ENCODE measurements around the gene DCHS1.
"Not testable (repeated sequence)": the region's sequence is repeated elsewhere in the genome, so short reads cannot be mapped to it uniquely, and the experiment has no call there.

DCHS1 gene, protein sequence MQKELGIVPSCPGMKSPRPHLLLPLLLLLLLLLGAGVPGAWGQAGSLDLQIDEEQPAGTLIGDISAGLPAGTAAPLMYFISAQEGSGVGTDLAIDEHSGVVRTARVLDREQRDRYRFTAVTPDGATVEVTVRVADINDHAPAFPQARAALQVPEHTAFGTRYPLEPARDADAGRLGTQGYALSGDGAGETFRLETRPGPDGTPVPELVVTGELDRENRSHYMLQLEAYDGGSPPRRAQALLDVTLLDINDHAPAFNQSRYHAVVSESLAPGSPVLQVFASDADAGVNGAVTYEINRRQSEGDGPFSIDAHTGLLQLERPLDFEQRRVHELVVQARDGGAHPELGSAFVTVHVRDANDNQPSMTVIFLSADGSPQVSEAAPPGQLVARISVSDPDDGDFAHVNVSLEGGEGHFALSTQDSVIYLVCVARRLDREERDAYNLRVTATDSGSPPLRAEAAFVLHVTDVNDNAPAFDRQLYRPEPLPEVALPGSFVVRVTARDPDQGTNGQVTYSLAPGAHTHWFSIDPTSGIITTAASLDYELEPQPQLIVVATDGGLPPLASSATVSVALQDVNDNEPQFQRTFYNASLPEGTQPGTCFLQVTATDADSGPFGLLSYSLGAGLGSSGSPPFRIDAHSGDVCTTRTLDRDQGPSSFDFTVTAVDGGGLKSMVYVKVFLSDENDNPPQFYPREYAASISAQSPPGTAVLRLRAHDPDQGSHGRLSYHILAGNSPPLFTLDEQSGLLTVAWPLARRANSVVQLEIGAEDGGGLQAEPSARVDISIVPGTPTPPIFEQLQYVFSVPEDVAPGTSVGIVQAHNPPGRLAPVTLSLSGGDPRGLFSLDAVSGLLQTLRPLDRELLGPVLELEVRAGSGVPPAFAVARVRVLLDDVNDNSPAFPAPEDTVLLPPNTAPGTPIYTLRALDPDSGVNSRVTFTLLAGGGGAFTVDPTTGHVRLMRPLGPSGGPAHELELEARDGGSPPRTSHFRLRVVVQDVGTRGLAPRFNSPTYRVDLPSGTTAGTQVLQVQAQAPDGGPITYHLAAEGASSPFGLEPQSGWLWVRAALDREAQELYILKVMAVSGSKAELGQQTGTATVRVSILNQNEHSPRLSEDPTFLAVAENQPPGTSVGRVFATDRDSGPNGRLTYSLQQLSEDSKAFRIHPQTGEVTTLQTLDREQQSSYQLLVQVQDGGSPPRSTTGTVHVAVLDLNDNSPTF (N-terminal part only)

DNA sequence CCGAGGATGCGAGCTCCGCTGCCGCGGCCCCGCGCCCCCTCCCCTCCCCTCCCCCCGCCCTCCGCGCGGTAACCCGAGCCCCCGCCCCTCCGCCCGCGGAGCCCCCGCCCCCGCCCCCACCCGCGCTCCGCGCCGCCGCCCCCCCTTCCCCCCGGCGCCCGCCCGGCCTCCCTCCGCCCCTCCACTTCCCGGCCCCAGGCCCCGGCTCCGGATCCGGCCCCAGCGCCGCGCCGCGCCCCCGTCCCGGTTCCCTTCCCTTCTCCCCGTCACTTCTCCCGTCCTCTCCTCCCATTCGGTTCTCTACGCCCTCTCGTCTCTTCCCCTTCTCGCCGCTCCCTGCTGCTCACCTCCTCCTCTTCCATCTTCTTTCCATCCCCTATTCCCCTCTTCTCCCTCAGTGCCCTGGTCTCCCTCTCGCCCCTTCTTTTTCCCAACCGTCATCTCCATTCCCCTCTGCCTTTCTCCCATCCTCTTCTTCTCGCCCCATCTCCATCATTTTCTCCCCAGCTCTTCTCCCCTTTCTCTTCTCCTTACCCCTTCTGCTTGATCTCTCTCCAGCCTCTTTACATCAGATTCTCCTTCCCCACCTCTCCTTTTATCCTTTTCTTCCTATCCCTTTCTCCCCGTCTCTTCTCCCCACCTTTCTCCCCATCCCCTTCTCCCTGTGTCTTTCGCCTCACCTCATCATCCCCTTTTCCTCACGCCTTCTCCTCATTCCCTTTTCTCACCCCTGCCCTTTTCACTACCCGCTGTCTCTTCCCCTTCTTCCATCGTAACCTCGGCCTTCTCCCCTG, at the start of gene DCHS1:
Gene DCHS1, minus strand, starts transcription at position 20 of the 794 bp plus-strand sequence. CDS start 14,196 bp downstream, outside the sequence.
- Histone ChIP-seq H3K4me1 (ENCODE audit: control insufficient read depth in 2 of 2, insufficient read depth in 2 of 2, low read length in 2 of 2) (peaks cover 0 to 4% of the 10 kb centered on the region in 2 donors), H3K27ac (ENCODE audit: low read depth in 2 of 2, low read length in 2 of 2) (peak within 1 kb of the TSS; percentile 41 to 53), H3K36me3 (ENCODE audit: control insufficient read depth in 2 of 2, insufficient read depth in 2 of 2, low read length in 2 of 2) (no peaks in the 10 kb centered on the region), H3K9ac (ENCODE audit: low read depth in 1 of 2, low read length in 2 of 2) (peak within 1 kb of the TSS; percentile 38 to 63), H3K9me3 (ENCODE audit: control insufficient read depth in 2 of 2, low read length in 2 of 2) (no peaks in the 10 kb centered on the region), H3K4me3 (ENCODE audit: low read length in 2 of 2) (peak within 1 kb of the TSS; percentile 49 to 66), H3K27me3 (ENCODE audit: control insufficient read depth in 2 of 2, insufficient read depth in 2 of 2, low read length in 2 of 2) (peaks cover 23 to 29% of the 10 kb centered on the region in 2 donors)

DNA sequence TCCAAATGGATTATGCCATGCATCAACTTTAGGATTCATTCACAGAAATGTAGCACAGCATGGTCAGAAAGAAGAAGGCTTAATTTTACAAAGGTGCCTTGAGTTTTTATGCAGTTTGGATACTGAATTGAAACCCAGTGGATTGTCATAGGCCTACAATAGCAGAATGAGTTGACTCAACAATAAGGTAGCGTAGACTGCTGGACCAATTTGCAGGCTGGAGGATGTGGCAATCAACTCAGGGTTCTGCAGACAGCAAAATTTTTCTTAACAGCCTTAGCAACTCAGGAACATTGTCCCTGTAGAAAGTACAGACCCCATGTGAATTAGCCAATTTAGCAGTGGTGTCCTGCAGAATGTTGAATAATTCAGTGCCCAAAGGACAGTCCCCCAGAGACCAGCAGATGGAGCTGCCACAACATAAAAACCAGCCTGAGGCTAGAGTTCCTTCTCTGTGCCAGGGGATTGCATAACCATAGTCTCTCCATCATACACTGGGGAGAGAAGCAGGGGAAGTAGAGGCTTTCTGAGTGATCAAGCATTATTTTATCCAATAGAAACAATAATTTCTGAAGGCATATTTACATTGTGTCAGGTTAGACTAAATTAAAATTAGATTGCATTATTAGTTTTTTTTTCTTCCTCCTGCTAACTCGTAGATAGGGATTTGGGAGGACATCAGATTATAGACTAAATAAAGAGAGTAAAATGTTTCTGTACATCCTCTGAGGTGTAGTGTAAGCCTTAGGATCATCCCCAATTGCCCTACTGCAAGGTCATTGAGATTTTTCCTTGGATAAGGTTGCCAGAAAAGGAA, 47.8 kb upstream of the DCHS1 start:
- H3K9me3 ChIP-seq (ENCODE audit: control insufficient read depth in 2 of 2, low read length in 2 of 2), result no peaks in the 10 kb centered on the region
- no peak overlapping the region for H3K4me3 ChIP-seq (ENCODE audit: low read length in 2 of 2)
- H3K27me3 ChIP-seq (ENCODE audit: control insufficient read depth in 2 of 2, insufficient read depth in 2 of 2, low read length in 2 of 2), result no peaks in the 10 kb centered on the region
- no peak overlapping the region for H3K9ac ChIP-seq (ENCODE audit: low read depth in 1 of 2, low read length in 2 of 2)
- no peak overlapping the region for H3K27ac ChIP-seq (ENCODE audit: low read depth in 2 of 2, low read length in 2 of 2)
- peaks cover 0 to 2% of the 10 kb centered on the region in 2 donors for H3K4me1 ChIP-seq (ENCODE audit: control insufficient read depth in 2 of 2, insufficient read depth in 2 of 2, low read length in 2 of 2)
- no peaks in the 10 kb centered on the region for H3K36me3 ChIP-seq (ENCODE audit: control insufficient read depth in 2 of 2, insufficient read depth in 2 of 2, low read length in 2 of 2)

DNA sequence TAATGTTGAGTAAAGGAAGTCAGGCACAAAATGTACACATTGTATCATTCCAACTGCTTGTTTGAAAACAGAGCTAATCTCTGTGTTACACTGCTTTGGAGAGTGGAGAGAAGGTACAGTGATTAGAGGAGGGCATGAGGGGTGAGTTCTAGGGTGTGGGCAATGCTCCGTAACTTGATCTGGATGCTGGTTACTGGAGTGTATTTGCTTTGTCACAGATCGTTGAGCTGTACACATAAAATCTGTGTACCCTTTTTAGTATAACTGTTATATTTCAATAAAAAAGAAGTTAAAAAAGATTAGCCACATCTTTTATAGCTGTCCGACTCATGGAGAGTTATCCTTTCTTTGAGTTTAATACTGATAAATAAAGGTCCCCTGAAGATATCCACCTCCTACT, 46.3 kb upstream of the DCHS1 start:
- H3K27ac ChIP-seq (ENCODE audit: low read depth in 2 of 2, low read length in 2 of 2); H3K4me1 ChIP-seq (ENCODE audit: control insufficient read depth in 2 of 2, insufficient read depth in 2 of 2, low read length in 2 of 2); H3K9ac ChIP-seq (ENCODE audit: low read depth in 1 of 2, low read length in 2 of 2); H3K36me3 ChIP-seq (ENCODE audit: control insufficient read depth in 2 of 2, insufficient read depth in 2 of 2, low read length in 2 of 2); H3K27me3 ChIP-seq (ENCODE audit: control insufficient read depth in 2 of 2, insufficient read depth in 2 of 2, low read length in 2 of 2); H3K4me3 ChIP-seq (ENCODE audit: low read length in 2 of 2); H3K9me3 ChIP-seq (ENCODE audit: control insufficient read depth in 2 of 2, low read length in 2 of 2): not testable (repeated sequence)

DNA sequence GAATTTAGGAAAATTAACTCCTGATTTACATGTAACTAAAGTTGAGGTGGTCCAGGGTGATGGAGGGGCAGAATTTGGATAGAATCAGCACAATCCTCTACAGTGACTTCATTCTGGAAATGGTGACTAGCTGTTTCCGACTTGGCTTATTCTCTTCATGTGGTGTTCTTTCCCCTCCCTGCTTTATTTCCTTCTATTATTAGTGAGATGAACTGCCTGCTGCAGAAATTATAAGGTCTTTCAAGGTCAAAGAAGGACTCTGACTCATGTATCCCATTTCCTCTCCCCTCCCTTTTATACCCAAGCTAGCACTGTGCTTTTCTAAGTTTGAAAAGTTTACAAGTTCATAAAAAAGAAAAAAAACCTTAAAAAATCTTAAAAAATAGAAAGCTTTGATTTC, 39.8 kb upstream of the DCHS1 start:
- no peaks in the 10 kb centered on the region for H3K36me3 ChIP-seq (ENCODE audit: control insufficient read depth in 2 of 2, insufficient read depth in 2 of 2, low read length in 2 of 2)
- H3K9me3 ChIP-seq (ENCODE audit: control insufficient read depth in 2 of 2, low read length in 2 of 2), result no peaks in the 10 kb centered on the region
- H3K9ac ChIP-seq (ENCODE audit: low read depth in 1 of 2, low read length in 2 of 2), result no peak overlapping the region
- no peaks in the 10 kb centered on the region for H3K27me3 ChIP-seq (ENCODE audit: control insufficient read depth in 2 of 2, insufficient read depth in 2 of 2, low read length in 2 of 2)
- H3K4me1 ChIP-seq (ENCODE audit: control insufficient read depth in 2 of 2, insufficient read depth in 2 of 2, low read length in 2 of 2), result no peaks in the 10 kb centered on the region
- no peak overlapping the region for H3K4me3 ChIP-seq (ENCODE audit: low read length in 2 of 2)
- peak overlapping the region; percentile 41 to 66 for H3K27ac ChIP-seq (ENCODE audit: low read depth in 2 of 2, low read length in 2 of 2)

DNA sequence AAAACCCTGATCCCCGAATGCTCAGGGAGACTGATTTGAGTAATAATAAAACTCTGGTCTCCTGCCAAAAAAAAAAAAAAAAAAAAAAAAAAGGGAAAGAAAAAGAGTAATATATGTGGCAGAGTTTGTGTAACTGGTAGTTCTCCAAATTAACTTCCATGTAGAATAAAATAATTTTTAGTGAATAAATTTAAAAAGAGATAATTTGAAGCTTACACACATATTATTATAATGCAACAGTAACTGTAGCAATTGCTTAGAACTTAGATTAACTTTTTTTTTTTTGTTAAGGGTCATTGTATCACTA, 38.6 kb upstream of the DCHS1 start:
- Histone ChIP-seq H3K36me3 (ENCODE audit: control insufficient read depth in 2 of 2, insufficient read depth in 2 of 2, low read length in 2 of 2) (no peaks in the 10 kb centered on the region), H3K4me3 (ENCODE audit: low read length in 2 of 2) (no peak overlapping the region), H3K27me3 (ENCODE audit: control insufficient read depth in 2 of 2, insufficient read depth in 2 of 2, low read length in 2 of 2) (no peaks in the 10 kb centered on the region), H3K4me1 (ENCODE audit: control insufficient read depth in 2 of 2, insufficient read depth in 2 of 2, low read length in 2 of 2) (no peaks in the 10 kb centered on the region), H3K9ac (ENCODE audit: low read depth in 1 of 2, low read length in 2 of 2) (no peak overlapping the region), H3K27ac (ENCODE audit: low read depth in 2 of 2, low read length in 2 of 2) (no peak overlapping the region), H3K9me3 (ENCODE audit: control insufficient read depth in 2 of 2, low read length in 2 of 2) (no peaks in the 10 kb centered on the region)

DNA sequence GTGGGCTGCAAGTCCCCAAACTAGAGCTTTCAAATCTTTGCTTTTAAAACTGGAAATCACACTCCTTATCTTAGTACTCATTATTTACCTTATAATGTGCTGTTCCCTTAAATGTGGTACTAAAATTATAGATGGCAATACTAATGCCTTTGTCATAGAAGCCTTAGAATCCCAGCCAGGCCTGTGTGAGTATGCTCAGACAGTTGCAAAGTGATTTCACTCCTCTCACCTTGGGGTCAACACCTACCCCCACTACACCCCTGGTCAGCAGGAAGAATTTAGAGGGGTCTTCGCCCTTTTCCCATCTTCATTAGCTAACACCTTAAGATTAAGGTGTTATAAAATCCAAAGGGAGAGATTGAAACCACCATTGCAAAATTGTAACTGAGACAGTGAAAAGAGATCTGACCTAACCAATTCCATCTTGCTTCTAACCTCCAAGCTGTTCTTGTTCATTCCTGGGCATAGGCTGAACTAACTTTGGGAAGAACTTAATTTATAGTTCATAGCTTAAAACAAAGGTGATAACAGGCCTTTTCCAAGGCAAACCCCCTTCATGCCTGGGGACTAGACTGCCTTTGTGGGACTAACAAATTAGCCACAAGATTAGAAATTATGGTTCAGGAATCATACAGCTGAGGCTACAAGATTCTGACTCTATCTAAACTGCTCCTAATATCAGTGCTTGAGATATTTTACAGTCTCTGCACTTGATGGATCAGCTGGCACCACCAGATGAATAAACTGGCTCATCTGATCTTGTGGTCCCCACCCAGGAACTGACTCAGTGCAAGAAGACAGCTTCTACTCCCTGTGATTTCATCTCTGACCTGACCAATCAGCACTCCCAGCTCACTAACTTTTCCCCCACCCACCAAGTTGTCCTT, 38.0 kb upstream of the DCHS1 start:
- Histone ChIP-seq H3K27ac (ENCODE audit: low read depth in 2 of 2, low read length in 2 of 2) (no peak overlapping the region), H3K4me3 (ENCODE audit: low read length in 2 of 2) (no peak overlapping the region), H3K4me1 (ENCODE audit: control insufficient read depth in 2 of 2, insufficient read depth in 2 of 2, low read length in 2 of 2) (no peaks in the 10 kb centered on the region), H3K9ac (ENCODE audit: low read depth in 1 of 2, low read length in 2 of 2) (no peak overlapping the region), H3K9me3 (ENCODE audit: control insufficient read depth in 2 of 2, low read length in 2 of 2) (no peaks in the 10 kb centered on the region), H3K36me3 (ENCODE audit: control insufficient read depth in 2 of 2, insufficient read depth in 2 of 2, low read length in 2 of 2) (no peaks in the 10 kb centered on the region), H3K27me3 (ENCODE audit: control insufficient read depth in 2 of 2, insufficient read depth in 2 of 2, low read length in 2 of 2) (no peaks in the 10 kb centered on the region)

DNA sequence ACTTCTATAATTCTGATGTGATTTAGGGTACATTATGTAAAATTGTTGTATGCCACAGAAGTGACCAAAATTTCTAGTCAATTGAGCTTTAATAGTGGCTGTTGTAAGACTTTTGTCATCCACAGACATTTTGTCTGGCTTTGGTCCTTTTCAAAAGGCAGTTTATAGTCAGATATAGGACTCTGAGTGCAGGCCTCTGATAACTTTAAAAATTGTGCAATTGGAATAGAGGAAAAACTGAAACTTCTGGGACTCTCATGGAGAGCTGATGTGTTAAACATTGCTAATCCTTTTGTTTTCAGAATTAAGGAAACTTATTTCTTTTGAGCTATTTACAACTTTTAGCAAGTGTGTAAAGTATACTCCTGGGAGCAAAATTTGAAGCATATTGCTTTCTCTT, 36.5 kb upstream of the DCHS1 start:
- Histone ChIP-seq H3K4me3 (ENCODE audit: low read length in 2 of 2) (no peak overlapping the region), H3K9me3 (ENCODE audit: control insufficient read depth in 2 of 2, low read length in 2 of 2) (no peaks in the 10 kb centered on the region), H3K9ac (ENCODE audit: low read depth in 1 of 2, low read length in 2 of 2) (no peak overlapping the region), H3K27ac (ENCODE audit: low read depth in 2 of 2, low read length in 2 of 2) (no peak overlapping the region), H3K27me3 (ENCODE audit: control insufficient read depth in 2 of 2, insufficient read depth in 2 of 2, low read length in 2 of 2) (no peaks in the 10 kb centered on the region), H3K36me3 (ENCODE audit: control insufficient read depth in 2 of 2, insufficient read depth in 2 of 2, low read length in 2 of 2) (no peaks in the 10 kb centered on the region), H3K4me1 (ENCODE audit: control insufficient read depth in 2 of 2, insufficient read depth in 2 of 2, low read length in 2 of 2) (no peaks in the 10 kb centered on the region)

DNA sequence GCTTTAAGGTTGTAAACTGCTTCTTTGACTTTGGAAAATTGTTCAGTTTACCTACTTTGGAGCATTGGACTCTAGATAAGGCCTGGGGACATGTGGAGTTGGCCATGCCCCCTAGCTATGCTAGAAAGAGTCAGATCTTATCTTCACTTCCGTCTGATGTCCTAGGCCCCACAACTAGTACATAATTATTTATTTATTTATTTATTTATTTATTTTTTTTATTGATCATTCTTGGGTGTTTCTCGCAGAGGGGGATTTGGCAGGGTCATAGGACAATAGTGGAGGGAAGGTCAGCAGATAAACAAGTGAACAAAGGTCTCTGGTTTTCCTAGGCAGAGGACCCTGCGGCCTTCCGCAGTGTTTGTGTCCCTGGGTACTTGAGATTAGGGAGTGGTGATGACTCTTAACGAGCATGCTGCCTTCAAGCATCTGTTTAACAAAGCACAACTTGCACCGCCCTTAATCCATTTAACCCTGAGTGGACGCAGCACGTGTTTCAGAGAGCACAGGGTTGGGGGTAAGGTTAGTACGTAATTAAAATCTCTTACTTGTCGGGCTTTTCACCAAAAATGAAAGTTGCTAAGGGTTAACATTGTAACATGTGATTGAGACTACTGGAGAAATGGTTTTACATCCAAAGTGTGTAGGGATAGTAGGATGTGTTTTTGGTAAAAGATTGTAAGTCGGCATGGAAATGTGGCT, 35.0 kb upstream of the DCHS1 start:
- not testable (repeated sequence) for H3K4me1 ChIP-seq (ENCODE audit: control insufficient read depth in 2 of 2, insufficient read depth in 2 of 2, low read length in 2 of 2); H3K27ac ChIP-seq (ENCODE audit: low read depth in 2 of 2, low read length in 2 of 2); H3K9me3 ChIP-seq (ENCODE audit: control insufficient read depth in 2 of 2, low read length in 2 of 2); H3K4me3 ChIP-seq (ENCODE audit: low read length in 2 of 2); H3K36me3 ChIP-seq (ENCODE audit: control insufficient read depth in 2 of 2, insufficient read depth in 2 of 2, low read length in 2 of 2); H3K27me3 ChIP-seq (ENCODE audit: control insufficient read depth in 2 of 2, insufficient read depth in 2 of 2, low read length in 2 of 2); H3K9ac ChIP-seq (ENCODE audit: low read depth in 1 of 2, low read length in 2 of 2)

Measured in mucosa of rectum (tissue), 2 donors.